ENCODE results near the gene SV2B.

SV2B gene

GRCh38 chr15:91192285-91192684 lies 92.2 kb downstream of the SV2B start:
- no peak for DNase-seq (ENCODE audit: low spot score)

- no peak for DNase-seq (ENCODE audit: low spot score)
Observed at GRCh38 chr15:91192690-91193377, 92.8 kb downstream of the SV2B start.

GRCh38 chr15:91193378-91193720 lies 93.3 kb downstream of the SV2B start:
- no peak for DNase-seq (ENCODE audit: low spot score)

GRCh38 chr15:91196127-91196526 lies 96.1 kb downstream of the SV2B start:
- DNase-seq (ENCODE audit: low spot score): no peak

GRCh38 chr15:91196768-91197167 lies 96.7 kb downstream of the SV2B start:
- DNase-seq (ENCODE audit: low spot score): no peak

- no peak for DNase-seq (ENCODE audit: low spot score)
Observed at GRCh38 chr15:91199511-91199910, 99.5 kb downstream of the SV2B start.

GRCh38 chr15:91200101-91200754 lies 100.2 kb downstream of the SV2B start:
- DNase-seq (ENCODE audit: low spot score): no peak

GRCh38 chr15:91202510-91203102 lies 102.5 kb downstream of the SV2B start:
- no peak for DNase-seq (ENCODE audit: low spot score)

- no peak for DNase-seq (ENCODE audit: low spot score)
Observed at GRCh38 chr15:91203619-91204203, 103.7 kb downstream of the SV2B start.

GRCh38 chr15:91208371-91208770 lies 108.3 kb downstream of the SV2B start:
- DNase-seq (ENCODE audit: low spot score): no peak

GRCh38 chr15:91209318-91209717 lies 109.3 kb downstream of the SV2B start:
- no peak for DNase-seq (ENCODE audit: low spot score)

GRCh38 chr15:91209726-91210125 lies 109.7 kb downstream of the SV2B start:
- no peak for DNase-seq (ENCODE audit: low spot score)

- no peak for DNase-seq (ENCODE audit: low spot score)
Observed at GRCh38 chr15:91214675-91215590, 114.9 kb downstream of the SV2B start.

- no peak for DNase-seq (ENCODE audit: low spot score)
Observed at GRCh38 chr15:91216000-91216399, 115.9 kb downstream of the SV2B start.

- no peak for DNase-seq (ENCODE audit: low spot score)
Observed at GRCh38 chr15:91219206-91219605, 119.1 kb downstream of the SV2B start.

GRCh38 chr15:91222052-91222451 lies 122.0 kb downstream of the SV2B start:
- DNase-seq (ENCODE audit: low spot score): no peak

- no peak for DNase-seq (ENCODE audit: low spot score)
Observed at GRCh38 chr15:91223863-91224262, 123.8 kb downstream of the SV2B start.

- peak; percentile 41 for DNase-seq (ENCODE audit: low spot score)
Observed at GRCh38 chr15:91224755-91225380, 124.8 kb downstream of the SV2B start.

- DNase-seq (ENCODE audit: low spot score): no peak
Observed at GRCh38 chr15:91225741-91226140, 125.7 kb downstream of the SV2B start.

- DNase-seq (ENCODE audit: low spot score): no peak
Observed at GRCh38 chr15:91227117-91227516, 127.1 kb downstream of the SV2B start.

- no peak for DNase-seq (ENCODE audit: low spot score)
Observed at GRCh38 chr15:91227766-91228165, 127.7 kb downstream of the SV2B start.

- DNase-seq (ENCODE audit: low spot score): no peak
Observed at GRCh38 chr15:91228383-91228782, 128.3 kb downstream of the SV2B start.

Data from NAMALWA (cell line).